ENCODE data around the gene FLT3.

Gene FLT3

DNA sequence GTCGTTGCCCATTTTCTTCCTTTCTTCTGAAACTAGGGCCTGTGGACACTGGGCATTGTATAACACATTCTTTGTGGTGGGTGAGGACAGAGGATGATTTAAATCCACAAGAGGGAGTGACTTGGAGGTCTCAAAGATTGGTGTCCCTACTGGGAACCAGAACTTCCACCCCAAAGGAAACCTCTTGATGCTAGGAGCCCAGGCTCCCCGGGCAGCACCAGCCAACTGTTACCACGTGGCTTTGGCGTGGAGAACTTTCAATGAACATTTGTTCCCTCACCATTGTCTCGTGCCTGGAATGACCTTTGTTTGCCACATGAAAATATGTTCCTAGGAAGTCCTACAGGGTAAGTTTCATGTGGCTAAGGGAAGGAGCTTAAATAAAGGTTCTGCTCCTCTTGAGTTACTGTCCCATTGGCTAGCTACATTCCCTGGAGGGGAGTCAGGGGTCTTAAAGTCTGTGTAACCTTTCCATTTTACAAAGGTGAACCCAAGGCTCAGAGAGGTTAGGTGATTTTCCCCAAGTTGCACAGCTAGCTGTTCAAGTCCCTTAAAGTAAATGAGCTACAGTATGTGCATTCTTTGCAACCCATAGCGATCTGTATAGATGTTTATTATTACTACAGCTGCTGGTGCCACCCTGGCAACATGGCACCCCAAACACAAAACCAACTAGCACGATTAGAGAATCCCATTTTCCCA is 126.3 kb downstream of the FLT3 start:
- Histone ChIP-seq H3K36me3 (ENCODE audit: control insufficient read depth, insufficient read depth, low read length) (no peaks in the 10 kb centered on the region; the same call in 1 of the 2 replicates), H3K27ac (ENCODE audit: low read length) (no peak overlapping the region), H3K4me3 (ENCODE audit: low read length) (no peak overlapping the region), H3K9me3 (ENCODE audit: control insufficient read depth, insufficient read depth, low read length) (no peaks in the 10 kb centered on the region), H3K4me1 (ENCODE audit: control insufficient read depth, insufficient read depth, low read length) (peaks cover 6% of the 10 kb centered on the region), H3K27me3 (ENCODE audit: control insufficient read depth, insufficient read depth, low read length) (peaks cover 97% of the 10 kb centered on the region)
- no peak for DNase-seq (ENCODE audit: low read depth, low spot score)
- no CpG with 5 or more reads among the region's 7 CpGs for WGBS (ENCODE audit: insufficient coverage, insufficient read length)

DNA sequence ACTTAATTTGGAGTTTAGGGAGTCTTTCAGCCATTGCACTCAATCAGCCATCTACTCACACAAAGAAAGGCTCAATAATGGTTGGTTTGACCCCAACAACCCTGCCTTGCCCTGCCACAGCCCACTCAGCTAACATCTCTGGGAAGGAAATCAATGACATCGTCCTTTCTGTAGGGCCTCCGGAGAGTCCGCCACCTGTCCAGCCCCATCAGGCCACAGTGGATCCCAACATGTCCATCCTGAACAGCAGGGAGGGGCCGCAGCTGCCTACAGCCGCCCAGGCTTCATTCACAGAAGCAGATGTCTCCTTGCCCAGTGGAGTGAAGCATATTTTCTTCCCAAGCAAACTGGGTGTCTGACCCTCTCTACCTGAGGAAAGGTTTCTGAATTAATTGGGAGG is 127.1 kb downstream of the FLT3 start:
- Histone ChIP-seq H3K27me3 (ENCODE audit: control insufficient read depth, insufficient read depth, low read length) (peaks cover 99% of the 10 kb centered on the region), H3K4me1 (ENCODE audit: control insufficient read depth, insufficient read depth, low read length) (peaks cover 11% of the 10 kb centered on the region), H3K4me3 (ENCODE audit: low read length) (no peak overlapping the region), H3K27ac (ENCODE audit: low read length) (no peak overlapping the region), H3K36me3 (ENCODE audit: control insufficient read depth, insufficient read depth, low read length) (no peaks in the 10 kb centered on the region; the same call in 1 of the 2 replicates), H3K9me3 (ENCODE audit: control insufficient read depth, insufficient read depth, low read length) (no peaks in the 10 kb centered on the region)
- DNase-seq (ENCODE audit: low read depth, low spot score) = no peak
- WGBS (ENCODE audit: insufficient coverage, insufficient read length) = no CpG with 5 or more reads among the region's 5 CpGs

DNA sequence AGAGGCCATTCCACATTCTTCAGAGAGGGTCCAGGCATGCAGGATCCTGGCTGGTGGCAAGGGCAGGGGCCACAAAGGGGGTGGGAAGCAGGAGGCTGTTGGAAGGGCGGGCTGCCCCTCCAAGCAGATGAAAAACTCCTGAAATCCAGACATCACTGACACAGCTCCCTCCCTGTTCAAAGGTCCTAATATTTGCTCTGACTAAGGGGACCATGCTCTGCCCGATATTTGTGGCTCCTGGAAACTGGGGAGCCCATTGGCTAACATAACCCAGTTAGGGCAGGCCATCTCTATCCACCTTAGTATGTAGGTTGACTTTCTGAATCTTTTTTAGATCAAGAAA is 127.9 kb downstream of the FLT3 start:
- peaks cover 99% of the 10 kb centered on the region for H3K27me3 ChIP-seq (ENCODE audit: control insufficient read depth, insufficient read depth, low read length)
- WGBS (ENCODE audit: insufficient coverage, insufficient read length) = no CpG with 5 or more reads among the region's 2 CpGs

DNA sequence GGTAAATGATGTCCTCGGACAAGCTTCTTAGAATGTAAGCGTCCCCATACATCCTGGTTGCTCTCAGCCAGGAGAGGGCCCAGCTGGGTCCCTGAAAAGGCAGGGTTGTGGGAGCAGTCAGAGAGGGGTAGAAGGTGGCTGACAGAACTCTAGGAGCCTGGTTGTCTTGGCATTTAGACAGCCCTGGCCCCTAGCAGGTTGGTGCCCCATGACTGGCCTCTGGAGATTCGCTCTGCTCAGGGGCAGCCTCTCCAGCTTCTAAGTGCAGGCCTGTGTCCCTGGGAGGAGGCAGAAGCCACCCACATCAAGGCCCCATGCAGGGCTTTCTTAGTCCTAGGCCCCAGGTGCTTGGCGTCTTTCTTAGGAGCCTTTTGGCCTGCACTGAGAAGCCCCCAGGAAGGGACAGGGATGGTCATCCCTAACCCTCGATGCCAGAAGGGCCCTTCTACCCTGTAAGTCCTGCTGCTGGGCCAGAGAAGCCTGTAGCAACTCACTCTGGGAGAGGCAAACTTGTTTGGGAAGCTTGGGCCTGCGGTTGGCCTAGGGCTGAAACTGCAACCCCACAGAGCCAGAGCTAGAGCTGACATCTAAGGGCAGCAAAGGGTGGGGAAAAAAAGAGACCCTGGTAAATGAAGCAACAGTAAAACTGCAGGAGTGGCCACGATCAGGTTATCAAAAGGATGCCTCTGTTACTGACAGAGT is 128.4 kb downstream of the FLT3 start:
- Histone ChIP-seq H3K36me3 (ENCODE audit: control insufficient read depth, insufficient read depth, low read length) (no peaks in the 10 kb centered on the region), H3K9me3 (ENCODE audit: control insufficient read depth, insufficient read depth, low read length) (no peaks in the 10 kb centered on the region), H3K4me3 (ENCODE audit: low read length) (no peak overlapping the region), H3K4me1 (ENCODE audit: control insufficient read depth, insufficient read depth, low read length) (peaks cover 10% of the 10 kb centered on the region; the same call in 1 of the 2 replicates), H3K27ac (ENCODE audit: low read length) (no peak overlapping the region), H3K27me3 (ENCODE audit: control insufficient read depth, insufficient read depth, low read length) (peaks cover 99% of the 10 kb centered on the region)
- no CpG with 5 or more reads among the region's 7 CpGs for WGBS (ENCODE audit: insufficient coverage, insufficient read length)
- DNase-seq (ENCODE audit: low read depth, low spot score) = no peak

More for the DNA sequence above, 127.9 kb downstream of the FLT3 start:
- peaks cover 10% of the 10 kb centered on the region for H3K4me1 ChIP-seq (ENCODE audit: control insufficient read depth, insufficient read depth, low read length)
- DNase-seq (ENCODE audit: low read depth, low spot score) = no peak
- no peaks in the 10 kb centered on the region for H3K9me3 ChIP-seq (ENCODE audit: control insufficient read depth, insufficient read depth, low read length)
- H3K4me3 ChIP-seq (ENCODE audit: low read length) = no peak overlapping the region
- H3K27ac ChIP-seq (ENCODE audit: low read length) = no peak overlapping the region
- H3K36me3 ChIP-seq (ENCODE audit: control insufficient read depth, insufficient read depth, low read length) = no peaks in the 10 kb centered on the region

DNA sequence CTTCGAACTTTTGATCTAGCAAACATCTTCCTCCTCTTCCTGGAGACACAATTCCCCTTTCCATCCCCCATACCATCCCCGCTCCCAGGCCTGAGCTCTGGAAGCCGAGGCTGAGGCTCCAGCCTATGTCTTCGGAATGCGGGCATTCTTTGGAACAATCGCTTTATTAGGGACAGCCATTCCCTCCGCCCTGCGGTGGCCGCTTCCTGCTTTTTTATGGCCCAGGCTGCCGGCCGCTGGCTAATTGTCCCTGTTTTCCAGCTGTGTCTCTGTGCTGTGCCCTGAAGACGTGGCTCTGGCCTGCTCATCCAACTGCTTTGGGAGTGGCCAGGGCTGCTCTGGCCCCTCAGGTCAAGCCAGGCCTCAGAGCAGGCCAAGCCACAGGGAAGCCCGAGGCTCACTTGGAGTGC is 129.1 kb downstream of the FLT3 start:
- Histone ChIP-seq H3K27ac (ENCODE audit: low read length) (no peak overlapping the region), H3K9me3 (ENCODE audit: control insufficient read depth, insufficient read depth, low read length) (no peaks in the 10 kb centered on the region), H3K4me1 (ENCODE audit: control insufficient read depth, insufficient read depth, low read length) (peaks cover 12% of the 10 kb centered on the region), H3K27me3 (ENCODE audit: control insufficient read depth, insufficient read depth, low read length) (peaks cover 97% of the 10 kb centered on the region), H3K36me3 (ENCODE audit: control insufficient read depth, insufficient read depth, low read length) (no peaks in the 10 kb centered on the region), H3K4me3 (ENCODE audit: low read length) (no peak overlapping the region)
- no peak for DNase-seq (ENCODE audit: low read depth, low spot score)
- no CpG with 5 or more reads among the region's 13 CpGs for WGBS (ENCODE audit: insufficient coverage, insufficient read length)

DNA sequence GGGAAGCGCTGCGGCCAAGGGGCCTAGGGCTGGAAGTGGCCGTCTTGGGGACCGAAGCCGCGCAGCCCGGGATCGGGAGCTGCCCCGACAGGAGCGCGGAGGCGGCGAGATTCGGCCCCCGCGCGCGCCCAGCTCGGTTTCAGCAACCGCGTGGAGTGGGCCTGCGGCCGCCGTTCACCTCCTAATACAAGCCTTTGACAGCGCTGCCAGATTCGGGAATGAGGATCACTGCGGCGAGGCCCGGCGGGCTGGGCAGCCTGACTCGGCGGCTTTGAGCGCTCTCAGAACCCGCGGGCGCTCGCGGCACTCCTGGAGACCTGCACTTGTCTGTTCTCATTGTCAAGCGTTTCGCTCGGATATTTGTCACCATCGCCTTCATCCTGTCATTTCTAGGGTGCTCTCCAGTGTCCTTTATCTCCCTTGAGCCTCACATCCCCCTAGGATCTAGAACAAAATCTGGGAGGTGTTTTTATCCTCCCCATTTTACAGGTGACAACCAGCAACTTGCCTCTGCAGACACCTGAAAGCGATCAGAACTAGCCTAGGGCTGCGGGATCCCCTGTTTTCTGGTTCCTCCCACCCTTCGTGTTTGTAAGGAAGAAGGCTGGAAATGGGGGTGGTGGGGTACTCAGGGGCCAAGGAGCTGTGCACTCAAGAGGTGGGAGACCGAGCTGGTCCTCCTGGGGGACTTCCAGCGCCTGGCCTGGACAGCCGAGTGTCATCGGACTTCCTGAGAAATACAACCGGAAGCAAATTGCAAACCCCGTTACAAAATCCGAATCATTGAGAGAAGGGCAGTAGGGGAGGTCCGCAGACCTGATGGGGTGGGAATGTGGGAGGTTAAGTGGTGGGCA is 129.8 kb downstream of the FLT3 start:
- Histone ChIP-seq H3K27me3 (ENCODE audit: control insufficient read depth, insufficient read depth, low read length) (peaks cover 94% of the 10 kb centered on the region), H3K36me3 (ENCODE audit: control insufficient read depth, insufficient read depth, low read length) (no peaks in the 10 kb centered on the region), H3K4me1 (ENCODE audit: control insufficient read depth, insufficient read depth, low read length) (peaks cover 14% of the 10 kb centered on the region), H3K9me3 (ENCODE audit: control insufficient read depth, insufficient read depth, low read length) (no peaks in the 10 kb centered on the region), H3K4me3 (ENCODE audit: low read length) (no peak overlapping the region), H3K27ac (ENCODE audit: low read length) (no peak overlapping the region)
- DNase-seq (ENCODE audit: low read depth, low spot score) = no peak
- no CpG with 5 or more reads among the region's 53 CpGs for WGBS (ENCODE audit: insufficient coverage, insufficient read length)

DNA sequence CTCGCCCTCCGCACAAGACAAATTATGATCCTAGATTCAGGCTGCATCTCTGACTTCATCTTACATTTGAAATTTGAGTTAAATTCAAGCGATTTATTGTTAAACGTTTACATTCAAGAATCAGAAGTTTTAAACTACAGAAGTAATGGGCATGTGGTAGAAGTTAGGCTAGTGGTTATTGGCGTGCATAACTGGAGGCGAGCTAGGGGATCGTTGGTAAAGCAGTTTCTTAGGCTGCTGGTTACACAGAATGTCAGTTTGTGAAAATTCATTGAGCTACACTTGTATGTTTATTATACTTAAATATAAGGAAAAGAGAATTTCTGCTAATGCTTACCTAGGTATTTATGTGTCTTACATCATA is 130.5 kb downstream of the FLT3 start:
- no peak overlapping the region for H3K4me3 ChIP-seq (ENCODE audit: low read length)

DNA sequence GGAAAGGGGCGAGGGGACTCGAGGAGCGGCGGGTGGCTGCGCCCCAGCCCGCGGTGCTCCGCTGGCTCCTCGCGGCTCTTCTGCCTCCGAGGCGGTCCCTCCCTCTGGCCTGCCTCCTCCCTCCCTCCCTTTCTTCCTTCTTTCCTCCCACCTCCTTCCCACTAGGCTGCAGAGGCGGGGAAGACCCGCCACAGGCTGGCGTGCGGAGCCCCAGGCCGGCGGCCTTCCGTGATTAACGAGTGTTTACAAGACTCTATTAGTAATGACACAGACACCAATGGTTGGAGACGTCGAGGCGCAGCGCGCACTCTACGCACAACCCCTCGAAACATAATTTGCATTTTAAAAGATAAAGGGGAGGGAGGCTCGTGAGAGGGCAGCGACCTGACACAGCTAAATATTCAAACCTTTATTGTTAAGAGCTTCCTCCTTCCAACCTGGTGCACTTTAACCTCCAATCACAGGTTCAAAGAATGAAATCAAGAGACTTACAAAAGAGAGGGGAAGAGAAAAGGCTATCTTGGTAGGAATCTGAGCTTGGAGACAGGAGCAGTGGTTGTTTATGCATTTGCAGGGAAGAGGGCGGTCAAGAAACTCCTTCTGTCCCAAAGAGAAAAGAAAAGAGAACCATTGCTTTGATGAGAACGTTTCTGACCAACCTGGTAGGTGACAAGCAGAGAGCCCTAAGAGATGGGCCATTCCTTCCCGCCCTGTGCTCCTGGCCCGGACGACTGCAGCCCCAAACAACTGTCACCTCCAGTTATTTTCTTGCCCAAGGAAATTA is 131.1 kb downstream of the FLT3 start, which contains the start of gene CDX2:
TSS of gene CDX2 (minus strand) at position 234 of the 784 bp plus-strand sequence. CDS start 309 bp downstream, outside the sequence.
- peak within 1 kb of the TSS; percentile 36 for H3K4me3 ChIP-seq (ENCODE audit: low read length)
- H3K9me3 ChIP-seq (ENCODE audit: control insufficient read depth, insufficient read depth, low read length) = no peaks in the 10 kb centered on the region
- H3K27me3 ChIP-seq (ENCODE audit: control insufficient read depth, insufficient read depth, low read length) = peaks cover 94% of the 10 kb centered on the region
- no peak within 1 kb of the TSS for H3K27ac ChIP-seq (ENCODE audit: low read length)
- no peak for DNase-seq (ENCODE audit: low read depth, low spot score)
- peaks cover 15% of the 10 kb centered on the region for H3K4me1 ChIP-seq (ENCODE audit: control insufficient read depth, insufficient read depth, low read length)
- WGBS (ENCODE audit: insufficient coverage, insufficient read length) = no CpG with 5 or more reads among the region's 34 CpGs
- no peaks in the 10 kb centered on the region for H3K36me3 ChIP-seq (ENCODE audit: control insufficient read depth, insufficient read depth, low read length)

More for the DNA sequence above, 130.5 kb downstream of the FLT3 start:
- DNase-seq (ENCODE audit: low read depth, low spot score) = no peak
- H3K27ac ChIP-seq (ENCODE audit: low read length) = no peak overlapping the region
- WGBS (ENCODE audit: insufficient coverage, insufficient read length) = no CpG with 5 or more reads among the region's 7 CpGs
- peaks cover 15% of the 10 kb centered on the region for H3K4me1 ChIP-seq (ENCODE audit: control insufficient read depth, insufficient read depth, low read length)
- H3K36me3 ChIP-seq (ENCODE audit: control insufficient read depth, insufficient read depth, low read length) = no peaks in the 10 kb centered on the region
- no peaks in the 10 kb centered on the region for H3K9me3 ChIP-seq (ENCODE audit: control insufficient read depth, insufficient read depth, low read length)
- H3K27me3 ChIP-seq (ENCODE audit: control insufficient read depth, insufficient read depth, low read length) = peaks cover 94% of the 10 kb centered on the region

DNA sequence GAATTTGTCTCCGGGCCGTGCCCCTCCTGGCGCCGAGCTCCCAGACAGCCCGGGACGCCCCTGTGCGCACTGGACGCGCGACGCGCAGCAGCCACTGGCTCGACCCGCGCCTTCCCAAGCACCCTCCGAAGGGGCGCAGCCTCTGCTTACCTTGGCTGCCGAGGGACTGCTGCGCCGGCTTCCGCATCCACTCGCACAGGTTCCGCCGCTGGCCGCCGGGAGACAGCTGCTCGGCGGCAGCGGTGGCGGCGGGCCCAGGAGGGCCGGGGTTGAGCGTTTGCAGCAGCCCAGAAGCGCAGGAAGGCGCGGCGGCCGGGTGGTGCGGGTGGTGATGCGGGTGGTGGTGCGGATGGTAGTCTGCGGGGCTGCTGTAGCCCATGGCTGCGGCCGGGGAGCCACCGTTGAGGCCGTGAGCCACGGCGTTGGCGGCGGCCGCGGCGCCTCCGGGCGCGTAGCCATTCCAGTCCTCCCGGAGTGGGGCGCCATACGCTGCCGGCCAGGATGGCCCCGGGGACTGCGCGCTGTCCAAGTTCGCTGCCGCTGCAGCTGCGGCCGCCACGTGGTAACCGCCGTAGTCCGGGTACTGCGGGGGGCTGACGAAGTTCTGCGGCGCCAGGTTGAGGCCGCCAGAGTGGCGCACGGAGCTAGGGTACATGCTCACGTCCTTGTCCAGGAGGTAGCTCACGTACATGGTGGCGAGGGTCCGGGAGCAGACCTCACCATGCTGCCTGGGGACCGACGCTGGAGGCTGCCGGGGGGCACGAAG is 131.9 kb downstream of the FLT3 start:
- no CpG with 5 or more reads among the region's 86 CpGs for WGBS (ENCODE audit: insufficient coverage, insufficient read length)
- Histone ChIP-seq H3K4me1 (ENCODE audit: control insufficient read depth, insufficient read depth, low read length) (peaks cover 15% of the 10 kb centered on the region), H3K27ac (ENCODE audit: low read length) (no peak overlapping the region), H3K4me3 (ENCODE audit: low read length) (peak overlapping the region; percentile 36), H3K36me3 (ENCODE audit: control insufficient read depth, insufficient read depth, low read length) (no peaks in the 10 kb centered on the region), H3K9me3 (ENCODE audit: control insufficient read depth, insufficient read depth, low read length) (no peaks in the 10 kb centered on the region), H3K27me3 (ENCODE audit: control insufficient read depth, insufficient read depth, low read length) (peaks cover 93% of the 10 kb centered on the region)
- DNase-seq (ENCODE audit: low read depth, low spot score) = no peak
